GM10248 (cell line): ENCODE measurements around the gene CACNG4.

Experiments used
- CTCF ChIA-PET: fragments of 300-600 bp; sonication (Branson Sonifier 250); formaldehyde crosslinking; extraction: SDS; loops from one replicate; lab custom pipeline; 2021; ENCODE audit warnings: antibody characterized with exemption; lab: Yijun Ruan, JAX
- POLR2A ChIA-PET: fragments of 350-650 bp; sonication (Branson Sonifier 250); formaldehyde crosslinking; extraction: SDS; loops from one replicate; lab custom pipeline; 2020; ENCODE audit warnings: antibody characterized with exemption; lab: Yijun Ruan, JAX
- DNase-seq: peaks from one replicate; pipeline ENCODE4 v3.0.0; 2012; ENCODE audit errors: extremely low spot score
- TF ChIP-seq, protein P1 (sequence below): IDR thresholded peaks from 2 replicates; pipeline ENCODE4 v1.5.1; 2012; ENCODE audit warnings: mild to moderate bottlenecking, low read depth; ENCODE audit errors: extremely low read depth, missing control alignments, control extremely low read depth

Gene CACNG4

DNA sequence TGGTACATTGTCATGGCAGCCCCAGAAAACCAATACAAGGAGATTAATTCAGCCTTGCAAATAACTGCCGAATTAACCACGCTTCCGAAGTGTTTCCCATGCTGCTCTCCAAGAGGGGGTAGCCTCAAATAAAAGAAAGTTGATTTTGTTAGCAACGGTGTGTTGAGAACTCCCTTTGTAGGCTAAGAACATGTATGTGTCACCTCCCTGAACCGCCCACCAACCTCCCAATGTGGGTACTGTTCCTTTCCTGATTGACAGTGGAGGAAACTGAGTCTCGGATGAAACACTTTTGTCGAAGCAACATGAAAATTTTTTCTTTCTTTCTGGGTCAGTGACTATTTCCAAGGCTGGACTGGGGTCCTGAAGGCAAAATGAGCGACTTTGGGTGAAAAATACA lies 25.1 kb downstream of the CACNG4 start:
- POLR2A ChIA-PET: no interaction called here

DNA sequence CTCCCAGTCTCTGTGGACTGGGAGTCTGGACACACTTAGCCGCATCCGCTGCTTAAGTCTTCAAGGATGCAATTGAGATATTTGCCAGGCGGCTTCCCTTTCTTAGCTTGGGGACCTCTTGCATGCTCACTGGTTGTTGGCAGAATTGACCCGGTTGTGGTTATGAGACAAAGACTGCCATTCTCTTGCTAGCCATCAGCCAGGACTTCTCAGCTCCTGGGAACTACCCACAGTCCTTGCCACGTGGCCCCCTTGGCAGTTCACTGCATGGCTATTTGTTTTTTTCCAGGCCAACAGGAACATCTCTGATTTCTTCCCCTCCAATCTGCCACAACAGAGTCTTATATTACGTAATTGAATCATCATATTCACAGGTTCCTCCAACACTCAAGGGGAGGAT lies 25.5 kb downstream of the CACNG4 start:
- CTCF ChIA-PET: no interaction called here
- TF ChIP-seq, protein P1, sequence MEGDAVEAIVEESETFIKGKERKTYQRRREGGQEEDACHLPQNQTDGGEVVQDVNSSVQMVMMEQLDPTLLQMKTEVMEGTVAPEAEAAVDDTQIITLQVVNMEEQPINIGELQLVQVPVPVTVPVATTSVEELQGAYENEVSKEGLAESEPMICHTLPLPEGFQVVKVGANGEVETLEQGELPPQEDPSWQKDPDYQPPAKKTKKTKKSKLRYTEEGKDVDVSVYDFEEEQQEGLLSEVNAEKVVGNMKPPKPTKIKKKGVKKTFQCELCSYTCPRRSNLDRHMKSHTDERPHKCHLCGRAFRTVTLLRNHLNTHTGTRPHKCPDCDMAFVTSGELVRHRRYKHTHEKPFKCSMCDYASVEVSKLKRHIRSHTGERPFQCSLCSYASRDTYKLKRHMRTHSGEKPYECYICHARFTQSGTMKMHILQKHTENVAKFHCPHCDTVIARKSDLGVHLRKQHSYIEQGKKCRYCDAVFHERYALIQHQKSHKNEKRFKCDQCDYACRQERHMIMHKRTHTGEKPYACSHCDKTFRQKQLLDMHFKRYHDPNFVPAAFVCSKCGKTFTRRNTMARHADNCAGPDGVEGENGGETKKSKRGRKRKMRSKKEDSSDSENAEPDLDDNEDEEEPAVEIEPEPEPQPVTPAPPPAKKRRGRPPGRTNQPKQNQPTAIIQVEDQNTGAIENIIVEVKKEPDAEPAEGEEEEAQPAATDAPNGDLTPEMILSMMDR: no peak
- POLR2A ChIA-PET: no interaction called here
- DNase-seq: no peak

More for the DNA sequence above, 25.1 kb downstream of the CACNG4 start:
- CTCF ChIA-PET: no interaction called here
- no peak for DNase-seq
- TF ChIP-seq, protein P1: no peak

DNA sequence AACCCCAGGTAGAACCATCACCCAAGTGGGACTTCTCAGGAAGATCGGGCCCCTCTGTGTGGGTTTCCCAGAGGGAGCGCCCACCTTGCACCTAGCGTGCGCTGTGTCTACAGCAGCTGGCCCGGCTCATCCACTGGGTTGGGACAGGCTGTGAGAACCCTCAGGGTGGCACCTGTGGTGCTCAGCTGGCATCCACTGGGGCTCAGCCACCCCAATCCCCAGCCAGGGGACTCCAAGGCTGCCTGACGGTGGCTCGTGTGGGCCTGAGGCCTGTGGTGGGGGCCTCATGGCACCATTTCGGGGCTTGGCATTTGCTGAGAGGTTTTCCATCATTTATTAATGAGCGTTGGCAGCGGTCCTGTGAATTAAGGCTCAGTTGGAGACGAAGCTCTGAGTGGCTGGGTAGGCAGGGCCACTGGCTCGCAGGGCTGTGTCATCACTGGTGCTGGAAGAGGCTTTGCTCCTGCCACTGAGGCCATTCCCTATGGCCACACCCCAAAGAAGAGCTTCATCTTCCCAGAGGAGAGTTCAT lies 28.5 kb downstream of the CACNG4 start:
- TF ChIP-seq, protein P1: no peak
- ChIA-PET POLR2A (no interaction called here), CTCF (interaction anchor here (1.5 kb wide), 1 partner anchor 11 kb away, joined by 3 read pairs; no protein-coding TSS in a partner anchor)
- no peak for DNase-seq

DNA sequence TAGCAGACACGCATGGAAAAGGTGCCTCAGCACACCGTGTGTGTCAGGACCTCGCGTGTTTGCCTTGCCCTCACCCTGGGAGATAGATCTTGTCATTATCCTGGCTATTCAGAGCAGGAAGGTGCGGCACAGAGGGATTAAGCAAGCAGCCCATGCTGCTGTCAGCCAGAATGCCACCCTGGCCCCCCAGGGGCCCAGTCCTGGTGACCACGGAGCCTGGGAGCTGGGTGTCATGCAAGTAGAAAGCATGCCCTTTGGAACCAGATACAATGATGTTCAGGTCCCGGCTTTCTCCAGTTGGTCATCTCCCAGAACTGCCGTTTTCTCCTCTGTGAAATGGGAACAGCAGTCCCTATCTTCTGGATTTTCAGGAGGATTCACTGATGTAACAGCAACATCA lies 29.9 kb downstream of the CACNG4 start:
- ChIA-PET POLR2A (no interaction called here), CTCF (interaction anchor here (1.1 kb wide), 1 partner anchor 11 kb away, joined by 3 read pairs; no protein-coding TSS in a partner anchor)
- TF ChIP-seq, protein P1: no peak
- DNase-seq: no peak

DNA sequence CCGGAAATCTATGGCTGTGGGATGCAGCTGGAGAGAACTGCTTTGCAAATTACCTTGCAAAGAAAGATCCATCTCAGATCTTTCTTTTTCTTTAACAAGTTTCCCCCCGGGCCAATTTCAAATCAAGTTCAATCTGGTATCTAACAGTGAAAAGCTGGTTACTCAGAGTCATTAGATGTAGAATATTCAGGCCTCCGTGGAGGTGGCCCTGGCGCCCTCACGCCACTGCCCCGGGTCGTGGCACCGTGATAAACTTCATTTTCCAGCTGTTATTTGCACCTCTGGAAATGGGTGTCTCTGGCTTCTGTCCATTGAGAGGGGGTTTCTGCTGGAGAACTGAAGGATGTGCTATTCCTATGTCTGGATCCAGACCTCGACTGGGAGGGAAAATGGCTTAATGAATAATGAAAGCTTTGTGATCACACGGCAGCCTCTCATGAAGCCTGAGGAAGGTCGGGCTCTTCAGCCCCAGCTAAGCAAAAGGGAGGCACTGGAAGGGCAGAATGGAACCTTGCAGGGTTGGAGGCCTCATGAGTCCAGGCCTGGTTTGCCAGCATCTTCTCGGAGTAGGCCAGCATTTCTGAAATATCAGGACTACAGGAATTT lies 30.5 kb downstream of the CACNG4 start:
- no peak for DNase-seq
- POLR2A ChIA-PET: no interaction called here
- CTCF ChIA-PET: interaction anchor here (1.1 kb wide), 1 partner anchor 10 kb away, joined by 3 read pairs; no protein-coding TSS in a partner anchor
- TF ChIP-seq, protein P1: no peak

DNA sequence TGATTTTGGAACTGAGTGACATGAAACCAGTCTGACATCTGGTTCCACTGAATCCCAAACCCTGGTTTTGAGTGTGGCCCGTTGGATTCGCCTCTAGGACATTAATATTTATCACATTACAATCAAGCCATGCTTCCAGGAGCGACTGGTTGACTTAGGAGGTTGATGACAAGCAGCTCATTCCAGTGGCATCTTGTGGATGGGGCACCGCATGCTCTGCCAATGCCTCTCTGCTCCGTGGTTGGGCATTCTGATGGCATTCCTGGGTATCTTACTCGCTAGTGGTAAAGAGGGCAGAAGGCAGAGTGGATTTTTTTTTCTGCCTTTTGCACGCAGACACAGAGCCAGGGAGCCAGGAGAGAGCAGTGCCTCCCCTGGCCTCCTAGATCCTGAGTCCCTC lies 31.4 kb downstream of the CACNG4 start:
- TF ChIP-seq, protein P1: no peak
- ChIA-PET CTCF (no interaction called here), POLR2A (no interaction called here)
- no peak for DNase-seq
